ENCODE data around the gene PBX3.

GRCh38 chr9:125969868-125970267, 222.7 kb downstream of the PBX3 start:
- TF ChIP-seq CTCF (conservative IDR thresholded peaks at IDR 0.05; ENCODE audit: low read length) (no peak), EZH2phosphoT487 (IDR thresholded peaks at IDR 0.05; ENCODE audit: borderline replicate concordance, low read depth, low read length) (no peak)

Data from OCI-LY7 (cell line).